ENCODE data around the gene EPN1.
A peak's percentile ranks its signal among the peaks of the same experiment; 100 is the strongest.

The EPN1 gene

GRCh38 chr19:55674459-55674840 is 576 bp upstream of the EPN1 start:
- no peak for DNase-seq (ENCODE audit: low read depth)
- H3K4me3 ChIP-seq (ENCODE audit: low read length): peak overlapping the region; percentile 88
- no peak for TF ChIP-seq CTCF (conservative IDR thresholded peaks at IDR 0.05; ENCODE audit: low read depth, low read length)

- no peak for DNase-seq (ENCODE audit: low read depth)
- TF ChIP-seq CTCF (conservative IDR thresholded peaks at IDR 0.05; ENCODE audit: low read depth, low read length): no peak
- peak overlapping the region; percentile 88 for H3K4me3 ChIP-seq (ENCODE audit: low read length)
Measured at GRCh38 chr19:55675661-55676354, 782 bp downstream of the EPN1 start.

DNA sequence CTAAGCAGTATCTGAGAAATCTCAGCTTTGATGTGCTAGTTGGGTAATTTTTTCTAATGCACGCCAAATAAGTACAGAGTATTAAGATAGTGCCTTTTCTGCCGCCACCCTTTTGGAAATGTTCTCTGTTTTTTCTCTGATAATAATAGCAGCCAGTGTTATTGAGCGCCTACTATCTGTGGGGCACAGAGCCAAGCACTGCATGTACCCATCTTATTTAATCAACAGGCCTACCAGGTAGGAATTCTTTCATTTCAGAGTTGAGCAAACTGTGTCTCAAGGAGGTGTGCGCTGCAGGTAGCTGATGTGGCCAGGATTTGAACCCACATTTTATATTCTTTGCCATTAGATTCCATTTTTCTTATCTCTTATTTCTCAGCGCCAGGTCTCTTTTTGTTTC is 1.4 kb downstream of the EPN1 start:
- TF ChIP-seq CTCF (conservative IDR thresholded peaks at IDR 0.05; ENCODE audit: low read depth, low read length): no peak
- peak overlapping the region; percentile 88 for H3K4me3 ChIP-seq (ENCODE audit: low read length)
- DNase-seq (ENCODE audit: low read depth): no peak

- H3K4me3 ChIP-seq (ENCODE audit: low read length): no peak overlapping the region
- DNase-seq (ENCODE audit: low read depth): no peak
- no peak for TF ChIP-seq CTCF (conservative IDR thresholded peaks at IDR 0.05; ENCODE audit: low read depth, low read length)
Measured at GRCh38 chr19:55676889-55677505, 2.0 kb downstream of the EPN1 start.

DNA sequence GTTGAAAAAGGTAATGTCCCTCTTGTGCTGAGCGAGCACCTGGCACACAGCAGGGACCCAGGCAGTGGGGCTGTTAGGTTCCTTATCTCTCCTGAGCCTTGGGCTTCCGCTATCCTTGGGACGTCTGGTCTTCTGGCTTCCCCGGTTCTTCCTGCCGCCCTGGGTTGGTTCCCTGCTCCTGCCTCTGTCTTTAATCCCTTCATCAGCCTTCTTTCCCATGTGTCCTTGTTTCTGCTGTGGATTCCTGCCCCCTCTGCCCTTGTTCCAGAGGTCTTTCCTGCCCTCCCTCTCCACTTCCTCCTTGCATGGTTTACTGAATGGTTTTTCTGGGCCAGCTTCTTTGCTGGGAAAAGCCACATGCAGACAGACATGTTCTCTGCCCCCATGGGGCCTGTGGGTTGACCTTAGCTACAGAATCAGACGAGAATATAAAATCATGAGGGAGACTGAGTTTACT is 2.6 kb downstream of the EPN1 start:
- H3K4me3 ChIP-seq (ENCODE audit: low read length): no peak overlapping the region

GRCh38 chr19:55678121-55678671 is 3.2 kb downstream of the EPN1 start:
- DNase-seq (ENCODE audit: low read depth): no peak
- no peak for TF ChIP-seq CTCF (conservative IDR thresholded peaks at IDR 0.05; ENCODE audit: low read depth, low read length)
- H3K4me3 ChIP-seq (ENCODE audit: low read length): no peak overlapping the region

More for the DNA sequence above, 2.6 kb downstream of the EPN1 start:
- no peak for TF ChIP-seq CTCF (conservative IDR thresholded peaks at IDR 0.05; ENCODE audit: low read depth, low read length)
- no peak for DNase-seq (ENCODE audit: low read depth)

All from retinal pigment epithelial cell (primary cell).